ENCODE measurements around the gene HIBCH. TPM values are rescaled to one million over a fixed set of nuclear protein-coding genes. Genes with fewer than 3 reads are reported as not detected.
A peak's percentile ranks its signal among the peaks of the same experiment; 100 is the strongest.

Gene HIBCH
- total RNA-seq, 3 donors from 2014 or later, result 17.6 to 28.2 (median 23.1) TPM

- peaks cover 1% of the 10 kb centered on the region for H3K36me3 Mint-ChIP-seq (ENCODE audit: insufficient read depth)
- ATAC-seq, result no peak
- H3K27me3 Mint-ChIP-seq (ENCODE audit: low read depth), result no peaks in the 10 kb centered on the region
- H3K4me1 Mint-ChIP-seq (ENCODE audit: low read depth), result no peaks in the 10 kb centered on the region
- H3K9me3 Mint-ChIP-seq, result no peaks in the 10 kb centered on the region
- no peak overlapping the region for H3K4me3 Mint-ChIP-seq
- DNase-seq, result no peak
These were observed 131.3 kb downstream of the HIBCH start for GRCh38 chr2:190188289-190188688.

- Mint-ChIP-seq H3K9me3 (no peaks in the 10 kb centered on the region), H3K27me3 (ENCODE audit: low read depth) (peaks cover 1% of the 10 kb centered on the region), H3K36me3 (ENCODE audit: insufficient read depth) (peaks cover 1% of the 10 kb centered on the region), H3K4me1 (ENCODE audit: low read depth) (peaks cover 2% of the 10 kb centered on the region), H3K4me3 (no peak overlapping the region)
- ATAC-seq, result no peak
- no peak for DNase-seq
These were observed 133.4 kb downstream of the HIBCH start for GRCh38 chr2:190186238-190186637.

- Mint-ChIP-seq H3K36me3 (ENCODE audit: insufficient read depth) (peaks cover 1% of the 10 kb centered on the region), H3K4me3 (no peak overlapping the region)
- ATAC-seq, result no peak
These were observed 134.2 kb downstream of the HIBCH start for GRCh38 chr2:190185380-190185779.

GRCh38 chr2:190184460-190184859, 135.2 kb downstream of the HIBCH start:
- Mint-ChIP-seq H3K4me1 (ENCODE audit: low read depth) (peaks cover 9% of the 10 kb centered on the region), H3K4me3 (no peak overlapping the region), H3K27me3 (ENCODE audit: low read depth) (peaks cover 10% of the 10 kb centered on the region), H3K9me3 (no peaks in the 10 kb centered on the region), H3K36me3 (ENCODE audit: insufficient read depth) (peaks cover 1% of the 10 kb centered on the region)
- DNase-seq (no peak), ATAC-seq (no peak)

More at GRCh38 chr2:190185380-190185779, 134.2 kb downstream of the HIBCH start:
- DNase-seq, result no peak
- peaks cover 4% of the 10 kb centered on the region for H3K27me3 Mint-ChIP-seq (ENCODE audit: low read depth)
- H3K9me3 Mint-ChIP-seq, result no peaks in the 10 kb centered on the region
- H3K4me1 Mint-ChIP-seq (ENCODE audit: low read depth), result peaks cover 5% of the 10 kb centered on the region

GRCh38 chr2:190183539-190183938, 136.1 kb downstream of the HIBCH start:
- ATAC-seq, result no peak
- Mint-ChIP-seq H3K36me3 (ENCODE audit: insufficient read depth) (peaks cover 1% of the 10 kb centered on the region), H3K4me1 (ENCODE audit: low read depth) (peaks cover 9% of the 10 kb centered on the region), H3K4me3 (no peak overlapping the region), H3K27me3 (ENCODE audit: low read depth) (peaks cover 16% of the 10 kb centered on the region), H3K9me3 (no peaks in the 10 kb centered on the region)
- no peak for DNase-seq

GRCh38 chr2:190182071-190182524, 137.5 kb downstream of the HIBCH start:
- no peaks in the 10 kb centered on the region for H3K36me3 Mint-ChIP-seq (ENCODE audit: insufficient read depth)
- no peaks in the 10 kb centered on the region for H3K9me3 Mint-ChIP-seq
- no peak for DNase-seq
- peaks cover 9% of the 10 kb centered on the region for H3K4me1 Mint-ChIP-seq (ENCODE audit: low read depth)
- ATAC-seq, result no peak
- no peak overlapping the region for H3K4me3 Mint-ChIP-seq
- peaks cover 28% of the 10 kb centered on the region for H3K27me3 Mint-ChIP-seq (ENCODE audit: low read depth)

GRCh38 chr2:190181123-190181669, 138.4 kb downstream of the HIBCH start:
- ATAC-seq (no peak), DNase-seq (no peak)
- H3K36me3 Mint-ChIP-seq (ENCODE audit: insufficient read depth), result no peaks in the 10 kb centered on the region
- no peaks in the 10 kb centered on the region for H3K9me3 Mint-ChIP-seq
- H3K27me3 Mint-ChIP-seq (ENCODE audit: low read depth), result peaks cover 28% of the 10 kb centered on the region
- H3K4me1 Mint-ChIP-seq (ENCODE audit: low read depth), result peaks cover 9% of the 10 kb centered on the region
- peak overlapping the region; percentile 50 for H3K4me3 Mint-ChIP-seq

- no peaks in the 10 kb centered on the region for H3K9me3 Mint-ChIP-seq
These were observed 139.1 kb downstream of the HIBCH start for GRCh38 chr2:190180313-190181122.

GRCh38 chr2:190179754-190180312, 139.8 kb downstream of the HIBCH start:
- DNase-seq, result no peak
- Mint-ChIP-seq H3K9me3 (no peaks in the 10 kb centered on the region), H3K27me3 (ENCODE audit: low read depth) (peaks cover 28% of the 10 kb centered on the region), H3K36me3 (ENCODE audit: insufficient read depth) (no peaks in the 10 kb centered on the region), H3K4me3 (peak overlapping the region; percentile 54), H3K4me1 (ENCODE audit: low read depth) (peaks cover 9% of the 10 kb centered on the region)
- no peak for ATAC-seq

More at GRCh38 chr2:190180313-190181122, 139.1 kb downstream of the HIBCH start:
- no peaks in the 10 kb centered on the region for H3K36me3 Mint-ChIP-seq (ENCODE audit: insufficient read depth)
- ATAC-seq (peak; percentile 73 to 79), DNase-seq (peak; percentile 7)
- peaks cover 9% of the 10 kb centered on the region for H3K4me1 Mint-ChIP-seq (ENCODE audit: low read depth)
- H3K27me3 Mint-ChIP-seq (ENCODE audit: low read depth), result peaks cover 28% of the 10 kb centered on the region
- H3K4me3 Mint-ChIP-seq, result peak overlapping the region; percentile 50

- no peak for ATAC-seq
- no peak for DNase-seq
- Mint-ChIP-seq H3K36me3 (ENCODE audit: insufficient read depth) (peaks cover 3% of the 10 kb centered on the region), H3K27me3 (ENCODE audit: low read depth) (peaks cover 28% of the 10 kb centered on the region), H3K4me3 (no peak overlapping the region), H3K9me3 (peaks cover 10% of the 10 kb centered on the region), H3K4me1 (ENCODE audit: low read depth) (peaks cover 9% of the 10 kb centered on the region)
These were observed 141.4 kb downstream of the HIBCH start for GRCh38 chr2:190178066-190178722.

GRCh38 chr2:190177249-190178040, 142.2 kb downstream of the HIBCH start:
- peaks cover 10% of the 10 kb centered on the region for H3K9me3 Mint-ChIP-seq
- H3K4me1 Mint-ChIP-seq (ENCODE audit: low read depth), result peaks cover 9% of the 10 kb centered on the region
- DNase-seq (no peak), ATAC-seq (no peak)
- peaks cover 28% of the 10 kb centered on the region for H3K27me3 Mint-ChIP-seq (ENCODE audit: low read depth)
- no peak overlapping the region for H3K4me3 Mint-ChIP-seq
- peaks cover 3% of the 10 kb centered on the region for H3K36me3 Mint-ChIP-seq (ENCODE audit: insufficient read depth)

- Mint-ChIP-seq H3K4me1 (ENCODE audit: low read depth) (no peaks in the 10 kb centered on the region), H3K9me3 (peaks cover 15% of the 10 kb centered on the region), H3K36me3 (ENCODE audit: insufficient read depth) (peaks cover 3% of the 10 kb centered on the region), H3K27me3 (ENCODE audit: low read depth) (peaks cover 10% of the 10 kb centered on the region), H3K4me3 (no peak overlapping the region)
- DNase-seq, result no peak
- no peak for ATAC-seq
These were observed 146.2 kb downstream of the HIBCH start for GRCh38 chr2:190173392-190173791.

- peaks cover 20% of the 10 kb centered on the region for H3K9me3 Mint-ChIP-seq
- H3K4me1 Mint-ChIP-seq (ENCODE audit: low read depth), result no peaks in the 10 kb centered on the region
These were observed 149.0 kb downstream of the HIBCH start for GRCh38 chr2:190170673-190171072.

More at GRCh38 chr2:190170673-190171072, 149.0 kb downstream of the HIBCH start:
- ATAC-seq (no peak), DNase-seq (no peak)
- no peak overlapping the region for H3K4me3 Mint-ChIP-seq
- no peaks in the 10 kb centered on the region for H3K27me3 Mint-ChIP-seq (ENCODE audit: low read depth)
- peaks cover 3% of the 10 kb centered on the region for H3K36me3 Mint-ChIP-seq (ENCODE audit: insufficient read depth)

Data from activated T-cell treated with anti-CD3 and anti-CD28 coated beads, Interleukin-2, amount 50 U/mL, for 4 hours (primary cell).